Liver (tissue), 9 donors: ENCODE data around the gene KYAT1. TPM values are rescaled to one million over a fixed set of nuclear protein-coding genes. Genes with fewer than 3 reads are reported as not detected.

Experiments
- DNase-seq: peaks from one replicate; pipeline ENCODE4 v3.0.0-alpha.2; 2017; ENCODE audit warnings: low spot score
- H3K27ac ChIP-seq, 2 donors: one replicate each; pipeline ENCODE4 v1.7.0; 2013; ENCODE audit warnings: inconsistent platforms in 2 of 2, low read length in 2 of 2, control low read depth in 1 of 2, low read depth in 1 of 2, mild to moderate bottlenecking in 1 of 2
- H3K27me3 ChIP-seq, 4 donors: one replicate each; pipeline versions ENCODE4 v1.6.1 to v1.7.0; 2013; ENCODE audit warnings: low read length in 3 of 4, inconsistent platforms in 1 of 4, mild to moderate bottlenecking in 1 of 4, moderate library complexity in 1 of 4; ENCODE audit not compliant: control insufficient read depth in 4 of 4, insufficient read depth in 4 of 4
- H3K36me3 ChIP-seq, 4 donors: one replicate each; pipeline versions ENCODE4 v1.6.1 to v1.7.0; 2013; ENCODE audit warnings: low read length in 3 of 4, mild to moderate bottlenecking in 3 of 4, low read depth in 1 of 4, moderate library complexity in 1 of 4; ENCODE audit not compliant: control insufficient read depth in 4 of 4, insufficient read depth in 3 of 4
- H3K4me1 ChIP-seq, 4 donors: one replicate each; pipeline versions ENCODE4 v1.6.1 to v1.7.0; 2013; ENCODE audit warnings: low read length in 3 of 4, mild to moderate bottlenecking in 3 of 4, moderate library complexity in 1 of 4; ENCODE audit not compliant: control insufficient read depth in 4 of 4, insufficient read depth in 4 of 4
- H3K4me3 ChIP-seq, 3 donors: one replicate each; pipeline versions ENCODE4 v1.6.1 to v1.7.0; 2013; ENCODE audit warnings: low read length in 3 of 3, control low read depth in 1 of 3, low read depth in 1 of 3, mild to moderate bottlenecking in 1 of 3
- H3K9ac ChIP-seq, 2 donors: one replicate each; pipeline ENCODE4 v1.7.0; 2013; ENCODE audit warnings: low read length in 2 of 2, mild to moderate bottlenecking in 2 of 2, moderate library complexity in 2 of 2, control low read depth in 1 of 2, low read depth in 1 of 2
- H3K9me3 ChIP-seq, 4 donors: one replicate each; pipeline versions ENCODE4 v1.6.1 to v1.7.0; 2013; ENCODE audit warnings: low read length in 3 of 4; ENCODE audit not compliant: control insufficient read depth in 4 of 4
- CTCF ChIP-seq: fragments of 150-350 bp; IDR thresholded peaks from 2 replicates; pipeline ENCODE4 v1.5.1; 2017; ENCODE audit warnings: improper control_type of control experiment, low read depth, low read length; ENCODE audit not compliant: missing input control
- EGR1 ChIP-seq, 2 donors: IDR thresholded peaks; 2 replicates each; pipeline ENCODE4 v1.6.1; 2016 to 2018; ENCODE audit warnings: antibody characterized with exemption in 2 of 2, low read depth in 2 of 2
- FOXA1 ChIP-seq: IDR thresholded peaks from 2 replicates; pipeline ENCODE4 v1.6.1; 2016; ENCODE audit warnings: antibody characterized with exemption
- FOXA2 ChIP-seq: IDR thresholded peaks from 2 replicates; pipeline ENCODE4 v1.6.1; 2016; ENCODE audit warnings: antibody characterized with exemption
- GABPA ChIP-seq, 2 donors: IDR thresholded peaks in 1 of 2; conservative IDR thresholded peaks in 1 of 2; 2 replicates each; pipeline ENCODE4 v1.6.1; 2016; ENCODE audit warnings: antibody characterized with exemption in 2 of 2, mild to moderate bottlenecking in 1 of 2, moderate library complexity in 1 of 2
- HNF4A ChIP-seq, 2 donors: conservative IDR thresholded peaks; 2 replicates each; pipeline ENCODE4 v1.6.1; 2016; ENCODE audit warnings: antibody characterized with exemption in 2 of 2, mild to moderate bottlenecking in 2 of 2
- HNF4G ChIP-seq: IDR thresholded peaks from 2 replicates; pipeline ENCODE4 v1.6.1; 2016; ENCODE audit warnings: antibody characterized with exemption
- JUND ChIP-seq, 2 donors: IDR thresholded peaks; 2 replicates each; pipeline ENCODE4 v1.6.1; 2016; ENCODE audit warnings: antibody characterized with exemption in 2 of 2
- NR2F2 ChIP-seq: IDR thresholded peaks from 2 replicates; pipeline ENCODE4 v1.6.1; 2016; ENCODE audit warnings: antibody characterized with exemption
- RAD21 ChIP-seq, 2 donors: IDR thresholded peaks; 2 replicates each; pipeline ENCODE4 v1.6.1; 2016; ENCODE audit warnings: antibody characterized with exemption in 2 of 2, mild to moderate bottlenecking in 2 of 2
- RXRA ChIP-seq, 2 donors: IDR thresholded peaks; 2 replicates each; pipeline ENCODE4 v1.6.1; 2017 to 2018; ENCODE audit warnings: antibody characterized with exemption in 2 of 2, mild to moderate bottlenecking in 1 of 2
- SP1 ChIP-seq: IDR thresholded peaks from 2 replicates; pipeline ENCODE4 v1.6.1; 2018; ENCODE audit warnings: antibody characterized with exemption, mild to moderate bottlenecking
- TAF1 ChIP-seq: conservative IDR thresholded peaks from 2 replicates; pipeline ENCODE4 v1.6.1; 2016; ENCODE audit warnings: antibody characterized with exemption, mild to moderate bottlenecking
- YY1 ChIP-seq: IDR thresholded peaks from 2 replicates; pipeline ENCODE4 v1.6.1; 2016; ENCODE audit warnings: antibody characterized with exemption, mild to moderate bottlenecking
- WGBS: extraction: QIAGEN DNeasy Blood & Tissue Kit; methylation state at CpG from one replicate; pipeline ENCODE4 v1.1.7; 2013; 5-methylcytosine and 5-hydroxymethylcytosine counted together
- polyA plus RNA-seq, 2 donors: library from polyadenylated mRNA; stranded (reverse) in 1 of 2; unstranded in 1 of 2; fragments of 200-250 nt in 1 of 2; fragments of >200 nt in 1 of 2; fragmentation: Nextera tagmentation in 1 of 2; extraction: Ambion mirVana in 1 of 2; gene quantifications; one replicate each; pipeline versions ENCODE4 v1.2.1 to v1.2.3, GENCODE V29; 2013 to 2015
- total RNA-seq, 2 donors: library from RNA; depleted of rRNA; stranded (reverse); fragments of >200 nt; gene quantifications; one replicate each; pipeline ENCODE4 v1.2.3, GENCODE V29; 2014
- TF ChIP-seq, protein P1 (sequence below): IDR thresholded peaks from 2 replicates; pipeline ENCODE4 v1.6.1; 2016; ENCODE audit warnings: antibody characterized with exemption, mild to moderate bottlenecking
- TF ChIP-seq, protein P2 (sequence below): IDR thresholded peaks from 2 replicates; pipeline ENCODE4 v1.6.1; 2016; ENCODE audit warnings: antibody characterized with exemption
- TF ChIP-seq, protein P3 (sequence below): IDR thresholded peaks from 2 replicates; pipeline ENCODE4 v1.6.1; 2016; ENCODE audit warnings: antibody characterized with exemption
- TF ChIP-seq, protein P4 (sequence below): IDR thresholded peaks from 2 replicates; pipeline ENCODE4 v1.6.1; 2016; ENCODE audit warnings: antibody characterized with exemption
- donor health status: healthy.
- donor health status: healthy.
- donor health status: healthy.
- donor health status: healthy.
- donor health status: healthy.

The KYAT1 gene
- total and polyA plus RNA-seq, 4 donors = 3.8 to 8.1 (median 7.4) TPM

DNA sequence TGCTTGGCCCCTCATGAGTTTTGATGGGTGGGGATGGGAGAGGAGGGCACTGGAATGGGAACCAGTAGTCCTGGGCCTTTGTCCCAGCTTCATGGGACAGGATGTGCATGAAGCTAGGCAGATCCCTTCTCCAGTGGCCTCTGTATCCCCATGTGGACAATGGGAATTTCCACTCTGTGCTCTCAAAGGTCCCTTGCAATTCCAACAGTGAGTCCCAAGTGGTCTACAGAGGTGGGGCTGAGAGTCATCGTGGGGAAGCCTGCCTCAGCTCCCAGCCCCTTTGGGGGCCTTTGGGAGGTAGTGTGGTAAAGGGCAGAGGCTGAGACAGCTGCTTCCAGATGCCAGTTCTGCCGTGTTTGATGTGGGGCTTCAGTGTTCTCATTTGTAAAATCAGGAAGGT is 37.2 kb upstream of the KYAT1 start:
- peak overlapping the region; percentile 82 for H3K27ac ChIP-seq
- H3K36me3 ChIP-seq = peaks cover 2 to 3% (median 2%) of the 10 kb centered on the region in 4 donors
- H3K9ac ChIP-seq = peak overlapping the region in 1 of 2 donors; percentile 24
- no peaks in the 10 kb centered on the region for H3K27me3 ChIP-seq
- TF ChIP-seq RAD21 (IDR thresholded peaks at IDR 0.05) = no peak
- TF ChIP-seq TAF1 = no peak
- no peak for TF ChIP-seq FOXA1
- no peak for TF ChIP-seq FOXA2
- TF ChIP-seq, protein P1, sequence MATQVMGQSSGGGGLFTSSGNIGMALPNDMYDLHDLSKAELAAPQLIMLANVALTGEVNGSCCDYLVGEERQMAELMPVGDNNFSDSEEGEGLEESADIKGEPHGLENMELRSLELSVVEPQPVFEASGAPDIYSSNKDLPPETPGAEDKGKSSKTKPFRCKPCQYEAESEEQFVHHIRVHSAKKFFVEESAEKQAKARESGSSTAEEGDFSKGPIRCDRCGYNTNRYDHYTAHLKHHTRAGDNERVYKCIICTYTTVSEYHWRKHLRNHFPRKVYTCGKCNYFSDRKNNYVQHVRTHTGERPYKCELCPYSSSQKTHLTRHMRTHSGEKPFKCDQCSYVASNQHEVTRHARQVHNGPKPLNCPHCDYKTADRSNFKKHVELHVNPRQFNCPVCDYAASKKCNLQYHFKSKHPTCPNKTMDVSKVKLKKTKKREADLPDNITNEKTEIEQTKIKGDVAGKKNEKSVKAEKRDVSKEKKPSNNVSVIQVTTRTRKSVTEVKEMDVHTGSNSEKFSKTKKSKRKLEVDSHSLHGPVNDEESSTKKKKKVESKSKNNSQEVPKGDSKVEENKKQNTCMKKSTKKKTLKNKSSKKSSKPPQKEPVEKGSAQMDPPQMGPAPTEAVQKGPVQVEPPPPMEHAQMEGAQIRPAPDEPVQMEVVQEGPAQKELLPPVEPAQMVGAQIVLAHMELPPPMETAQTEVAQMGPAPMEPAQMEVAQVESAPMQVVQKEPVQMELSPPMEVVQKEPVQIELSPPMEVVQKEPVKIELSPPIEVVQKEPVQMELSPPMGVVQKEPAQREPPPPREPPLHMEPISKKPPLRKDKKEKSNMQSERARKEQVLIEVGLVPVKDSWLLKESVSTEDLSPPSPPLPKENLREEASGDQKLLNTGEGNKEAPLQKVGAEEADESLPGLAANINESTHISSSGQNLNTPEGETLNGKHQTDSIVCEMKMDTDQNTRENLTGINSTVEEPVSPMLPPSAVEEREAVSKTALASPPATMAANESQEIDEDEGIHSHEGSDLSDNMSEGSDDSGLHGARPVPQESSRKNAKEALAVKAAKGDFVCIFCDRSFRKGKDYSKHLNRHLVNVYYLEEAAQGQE = no peak
- TF ChIP-seq RXRA (IDR thresholded peaks at IDR 0.05) = no peak
- no peak for TF ChIP-seq HNF4A (conservative IDR thresholded peaks at IDR 0.05)
- TF ChIP-seq CTCF = no peak
- TF ChIP-seq YY1 = no peak
- H3K9me3 ChIP-seq = no peaks in the 10 kb centered on the region
- WGBS = 52% methylated on average over 2 of the region's 2 CpGs
- peaks cover 9 to 68% (median 47%) of the 10 kb centered on the region in 4 donors for H3K4me1 ChIP-seq
- no peak for DNase-seq
- no peak overlapping the region for H3K4me3 ChIP-seq

DNA sequence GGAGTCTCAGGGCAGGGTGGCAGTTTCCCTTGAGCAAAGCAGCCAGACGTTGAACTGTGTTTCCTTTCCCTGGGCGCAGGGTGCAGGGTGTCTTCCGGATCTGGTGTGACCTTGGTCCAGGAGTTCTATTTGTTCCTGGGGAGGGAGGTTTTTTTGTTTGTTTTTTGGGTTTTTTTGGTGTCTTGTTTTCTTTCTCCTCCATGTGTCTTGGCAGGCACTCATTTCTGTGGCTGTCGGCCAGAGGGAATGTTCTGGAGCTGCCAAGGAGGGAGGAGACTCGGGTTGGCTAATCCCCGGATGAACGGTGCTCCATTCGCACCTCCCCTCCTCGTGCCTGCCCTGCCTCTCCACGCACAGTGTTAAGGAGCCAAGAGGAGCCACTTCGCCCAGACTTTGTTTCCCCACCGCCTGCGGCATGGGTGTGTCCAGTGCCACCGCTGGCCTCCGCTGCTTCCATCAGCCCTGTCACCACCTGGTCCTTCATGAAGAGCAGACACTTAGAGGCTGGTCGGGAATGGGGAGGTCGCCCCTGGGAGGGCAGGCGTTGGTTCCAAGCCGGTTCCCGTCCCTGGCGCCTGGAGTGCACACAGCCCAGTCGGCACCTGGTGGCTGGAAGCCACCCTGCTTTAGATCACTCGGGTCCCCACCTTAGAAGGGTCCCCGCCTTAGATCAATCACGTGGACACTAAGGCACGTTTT is 35.5 kb upstream of the KYAT1 start:
- Histone ChIP-seq H3K9me3 (no peaks in the 10 kb centered on the region), H3K9ac (peak overlapping the region; percentile 88 to 94), H3K4me3 (peak overlapping the region; percentile 63 to 95 (median 66)), H3K27me3 (no peaks in the 10 kb centered on the region), H3K4me1 (peaks cover 10 to 74% (median 49%) of the 10 kb centered on the region in 4 donors), H3K27ac (peak overlapping the region; percentile 78 to 95), H3K36me3 (peaks cover 3 to 8% (median 4%) of the 10 kb centered on the region in 4 donors)
- DNase-seq = no peak
- 44% methylated on average over 26 of the region's 26 CpGs for WGBS
- TF ChIP-seq HNF4G (peak; percentile 74), FOXA1 (no peak), RXRA (IDR thresholded peaks at IDR 0.05) (peak; percentile 87 to 90), NR2F2 (peak; percentile 97), SP1 (peak; percentile 84), GABPA (IDR thresholded peaks at IDR 0.05 in 1 of 2, conservative IDR thresholded peaks at IDR 0.05 in 1 of 2) (peak in 1 of 2 donors; percentile 76), EGR1 (IDR thresholded peaks at IDR 0.05; ENCODE audit: low read depth in 2 of 2) (peak in 1 of 2 donors; percentile 70), JUND (IDR thresholded peaks at IDR 0.05) (peak; percentile 42 to 66), FOXA2 (peak; percentile 71), RAD21 (IDR thresholded peaks at IDR 0.05) (peak; percentile 52 to 61), HNF4A (conservative IDR thresholded peaks at IDR 0.05) (peak; percentile 90), YY1 (peak; percentile 91), TAF1 (peak; percentile 79)
- TF ChIP-seq, protein P2, sequence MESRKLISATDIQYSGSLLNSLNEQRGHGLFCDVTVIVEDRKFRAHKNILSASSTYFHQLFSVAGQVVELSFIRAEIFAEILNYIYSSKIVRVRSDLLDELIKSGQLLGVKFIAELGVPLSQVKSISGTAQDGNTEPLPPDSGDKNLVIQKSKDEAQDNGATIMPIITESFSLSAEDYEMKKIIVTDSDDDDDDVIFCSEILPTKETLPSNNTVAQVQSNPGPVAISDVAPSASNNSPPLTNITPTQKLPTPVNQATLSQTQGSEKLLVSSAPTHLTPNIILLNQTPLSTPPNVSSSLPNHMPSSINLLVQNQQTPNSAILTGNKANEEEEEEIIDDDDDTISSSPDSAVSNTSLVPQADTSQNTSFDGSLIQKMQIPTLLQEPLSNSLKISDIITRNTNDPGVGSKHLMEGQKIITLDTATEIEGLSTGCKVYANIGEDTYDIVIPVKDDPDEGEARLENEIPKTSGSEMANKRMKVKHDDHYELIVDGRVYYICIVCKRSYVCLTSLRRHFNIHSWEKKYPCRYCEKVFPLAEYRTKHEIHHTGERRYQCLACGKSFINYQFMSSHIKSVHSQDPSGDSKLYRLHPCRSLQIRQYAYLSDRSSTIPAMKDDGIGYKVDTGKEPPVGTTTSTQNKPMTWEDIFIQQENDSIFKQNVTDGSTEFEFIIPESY = no peak
- TF ChIP-seq, protein P3, sequence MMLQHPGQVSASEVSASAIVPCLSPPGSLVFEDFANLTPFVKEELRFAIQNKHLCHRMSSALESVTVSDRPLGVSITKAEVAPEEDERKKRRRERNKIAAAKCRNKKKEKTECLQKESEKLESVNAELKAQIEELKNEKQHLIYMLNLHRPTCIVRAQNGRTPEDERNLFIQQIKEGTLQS = no peak
- TF ChIP-seq, protein P1 = peak; percentile 87
- TF ChIP-seq, protein P4, sequence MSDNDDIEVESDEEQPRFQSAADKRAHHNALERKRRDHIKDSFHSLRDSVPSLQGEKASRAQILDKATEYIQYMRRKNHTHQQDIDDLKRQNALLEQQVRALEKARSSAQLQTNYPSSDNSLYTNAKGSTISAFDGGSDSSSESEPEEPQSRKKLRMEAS = peak; percentile 100
